ENCODE data around the gene PHKA2.

DNA sequence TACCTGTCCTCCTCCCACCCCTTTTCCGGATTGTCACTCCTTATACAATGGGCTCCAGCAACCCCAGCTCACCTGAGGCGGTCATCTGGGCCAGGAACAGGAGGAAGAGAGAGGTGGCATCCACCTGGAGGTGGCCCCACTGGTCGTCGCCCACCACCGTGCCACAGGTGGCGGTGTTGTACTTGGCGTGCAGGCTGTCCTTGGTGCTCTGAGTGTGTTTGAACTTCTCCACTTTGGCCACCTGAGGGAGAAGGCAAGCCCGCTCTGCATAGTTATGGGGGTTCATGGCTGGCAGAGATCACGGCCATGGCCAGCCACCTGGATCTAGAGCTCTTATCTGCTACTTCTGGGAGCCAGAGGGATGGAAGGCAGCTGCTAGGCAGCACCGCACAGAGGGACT is 32.9 kb downstream of the PHKA2 start:
- TF ChIP-seq, protein P1, sequence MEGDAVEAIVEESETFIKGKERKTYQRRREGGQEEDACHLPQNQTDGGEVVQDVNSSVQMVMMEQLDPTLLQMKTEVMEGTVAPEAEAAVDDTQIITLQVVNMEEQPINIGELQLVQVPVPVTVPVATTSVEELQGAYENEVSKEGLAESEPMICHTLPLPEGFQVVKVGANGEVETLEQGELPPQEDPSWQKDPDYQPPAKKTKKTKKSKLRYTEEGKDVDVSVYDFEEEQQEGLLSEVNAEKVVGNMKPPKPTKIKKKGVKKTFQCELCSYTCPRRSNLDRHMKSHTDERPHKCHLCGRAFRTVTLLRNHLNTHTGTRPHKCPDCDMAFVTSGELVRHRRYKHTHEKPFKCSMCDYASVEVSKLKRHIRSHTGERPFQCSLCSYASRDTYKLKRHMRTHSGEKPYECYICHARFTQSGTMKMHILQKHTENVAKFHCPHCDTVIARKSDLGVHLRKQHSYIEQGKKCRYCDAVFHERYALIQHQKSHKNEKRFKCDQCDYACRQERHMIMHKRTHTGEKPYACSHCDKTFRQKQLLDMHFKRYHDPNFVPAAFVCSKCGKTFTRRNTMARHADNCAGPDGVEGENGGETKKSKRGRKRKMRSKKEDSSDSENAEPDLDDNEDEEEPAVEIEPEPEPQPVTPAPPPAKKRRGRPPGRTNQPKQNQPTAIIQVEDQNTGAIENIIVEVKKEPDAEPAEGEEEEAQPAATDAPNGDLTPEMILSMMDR (IDR thresholded peaks at IDR 0.05): no peak
- no peak for TF ChIP-seq EP300 (IDR thresholded peaks at IDR 0.05)
